Fibroblast of skin of left biceps (primary cell): ENCODE measurements around the gene LRRC14B.

Experiments used
- DNase-seq, 2 experiments: peaks; one replicate each; pipeline ENCODE4 v3.0.0-alpha.2; 2013; ENCODE audit warnings: low read depth in 2 of 2

The LRRC14B gene

GRCh38 chr5:174876-175465 lies 16.3 kb upstream of the LRRC14B start:
- no peak for DNase-seq

- no peak for DNase-seq
Observed at GRCh38 chr5:176296-176823, 14.9 kb upstream of the LRRC14B start.

- no peak for DNase-seq
Observed at GRCh38 chr5:178110-178509, 13.2 kb upstream of the LRRC14B start.

- no peak for DNase-seq
Observed at GRCh38 chr5:179401-179800, 11.9 kb upstream of the LRRC14B start.

- no peak for DNase-seq
Observed at GRCh38 chr5:180286-180918, 10.9 kb upstream of the LRRC14B start.

GRCh38 chr5:181160-181559 lies 10.1 kb upstream of the LRRC14B start:
- DNase-seq = no peak

GRCh38 chr5:181566-181965 lies 9.7 kb upstream of the LRRC14B start:
- DNase-seq = no peak

- no peak for DNase-seq
Observed at GRCh38 chr5:182126-182525, 9.2 kb upstream of the LRRC14B start.

- no peak for DNase-seq
Observed at GRCh38 chr5:184471-184870, 6.8 kb upstream of the LRRC14B start.

GRCh38 chr5:185095-186070 lies 5.9 kb upstream of the LRRC14B start:
- no peak for DNase-seq

GRCh38 chr5:186091-187041 lies 4.9 kb upstream of the LRRC14B start:
- DNase-seq = no peak

GRCh38 chr5:187042-187431 lies 4.3 kb upstream of the LRRC14B start:
- DNase-seq = no peak

- DNase-seq = no peak
Observed at GRCh38 chr5:187617-188451, 3.5 kb upstream of the LRRC14B start.

- peak; percentile 42 to 44 for DNase-seq
Observed at GRCh38 chr5:188488-189481, 2.5 kb upstream of the LRRC14B start.

- DNase-seq = no peak
Observed at GRCh38 chr5:189486-189885, 1.8 kb upstream of the LRRC14B start.

- DNase-seq = no peak
Observed at GRCh38 chr5:189976-190365, 1.3 kb upstream of the LRRC14B start.

GRCh38 chr5:190366-191035 lies 794 bp upstream of the LRRC14B start:
- DNase-seq = no peak

- DNase-seq = no peak
Observed at GRCh38 chr5:191949-192690, 825 bp downstream of the LRRC14B start.
